Fibroblast of lung (primary cell): ENCODE data around the gene NKAIN2. TPM values are rescaled to one million over a fixed set of nuclear protein-coding genes. Genes with fewer than 3 reads are reported as not detected.
A peak's percentile ranks its signal among the peaks of the same experiment; 100 is the strongest.
"Not testable (repeated sequence)": the region's sequence is repeated elsewhere in the genome, so short reads cannot be mapped to it uniquely, and the experiment has no call there.

Experiments used
- DNase-seq, 2 donors: peaks; one replicate each; pipeline versions ENCODE4 v3.0.0 to v3.0.0-alpha.2; 2010; ENCODE audit warnings: low read depth in 2 of 2
- H2AFZ ChIP-seq: 2 replicates; pipeline ENCODE4 v1.5.1; 2012; ENCODE audit warnings: low read length, control low read depth, inconsistent platforms
- H3K27ac ChIP-seq: 2 replicates; pipeline ENCODE4 v1.5.1; 2011; ENCODE audit warnings: low read length, control low read depth; ENCODE audit not compliant: insufficient read depth
- H3K27me3 ChIP-seq: 2 replicates; pipeline ENCODE4 v1.5.1; 2011; ENCODE audit warnings: mild to moderate bottlenecking, low read length; ENCODE audit not compliant: control insufficient read depth, insufficient read depth
- H3K36me3 ChIP-seq: 2 replicates; pipeline ENCODE4 v1.5.1; 2011; ENCODE audit warnings: low read length; ENCODE audit not compliant: control insufficient read depth, insufficient read depth
- H3K4me1 ChIP-seq: 2 replicates; pipeline ENCODE4 v1.5.1; 2011; ENCODE audit warnings: low read length; ENCODE audit not compliant: control insufficient read depth, insufficient read depth; ENCODE audit errors: extremely low read depth
- H3K4me2 ChIP-seq: 2 replicates; pipeline ENCODE4 v1.5.1; 2011; ENCODE audit warnings: low read length, control low read depth; ENCODE audit not compliant: insufficient read depth; ENCODE audit errors: extremely low read depth
- H3K4me3 ChIP-seq, 4 experiments: fragments of 200-600 bp in 1 of 4; sonication (generic) in 1 of 4; replicated peaks in 1 of 4; 2 replicates each; pipeline ENCODE4 v1.5.1; 2011 to 2016; ENCODE audit warnings: low read length in 4 of 4, low read depth in 3 of 4, mild to moderate bottlenecking in 3 of 4, control low read depth in 2 of 4, inconsistent platforms in 1 of 4, mixed read lengths in 1 of 4; ENCODE audit not compliant: insufficient read depth in 1 of 4; ENCODE audit errors: control extremely low read depth in 1 of 4
- H3K79me2 ChIP-seq: 2 replicates; pipeline ENCODE4 v1.5.1; 2012; ENCODE audit warnings: mild to moderate bottlenecking, low read length, inconsistent platforms; ENCODE audit not compliant: control insufficient read depth, insufficient read depth
- H3K9ac ChIP-seq: 2 replicates; pipeline ENCODE4 v1.5.1; 2011; ENCODE audit warnings: mild to moderate bottlenecking, low read length, control low read depth; ENCODE audit not compliant: insufficient read depth
- H3K9me3 ChIP-seq: 2 replicates; pipeline ENCODE4 v1.5.1; 2012; ENCODE audit warnings: low read depth, low read length; ENCODE audit not compliant: control insufficient read depth, insufficient read depth
- H4K20me1 ChIP-seq: 2 replicates; pipeline ENCODE4 v1.5.1; 2011; ENCODE audit warnings: low read length; ENCODE audit not compliant: control insufficient read depth, insufficient read depth; ENCODE audit errors: extremely low read depth
- CTCF ChIP-seq, 2 donors: IDR thresholded peaks in 1 of 2; conservative IDR thresholded peaks in 1 of 2; 1 replicate in 1 of 2; 2 replicates in 1 of 2; pipeline ENCODE4 v1.5.1; 2011 to 2012; ENCODE audit warnings: low read length in 2 of 2, control low read depth in 1 of 2, inconsistent platforms in 1 of 2, low read depth in 1 of 2, mild to moderate bottlenecking in 1 of 2
- EZH2 ChIP-seq: IDR thresholded peaks from 2 replicates; pipeline ENCODE4 v1.5.1; 2012; ENCODE audit warnings: low read length, control low read depth, mild to moderate bottlenecking; ENCODE audit errors: missing control alignments
- polyA plus RNA-seq, 2 donors: library from polyadenylated mRNA; depleted of rRNA in 1 of 2; stranded (reverse) in 1 of 2; unstranded in 1 of 2; fragments of >200 nt; gene quantifications; 2 replicates each; pipeline ENCODE4 v1.2.1, GENCODE V29; 2011 to 2012; ENCODE audit warnings: missing spikeins in 1 of 2
- total RNA-seq: library from RNA; depleted of rRNA; stranded (reverse); fragments of >200 nt; gene quantifications from 2 replicates; pipeline ENCODE4 v1.2.1, GENCODE V29; 2014

The NKAIN2 gene
- total and polyA plus RNA-seq, 2 donors (not counting 1 experiment from before 2014, with no cell fraction given) = not detected

GRCh38 chr6:123909989-123910388, 106.3 kb downstream of the NKAIN2 start:
- Histone ChIP-seq H3K79me2 (no peaks in the 10 kb centered on the region), H3K27me3 (no peaks in the 10 kb centered on the region), H3K4me2 (no peak overlapping the region), H2AFZ (no peak overlapping the region), H3K9me3 (no peaks in the 10 kb centered on the region), H3K9ac (no peak overlapping the region), H4K20me1 (no peaks in the 10 kb centered on the region), H3K27ac (no peak overlapping the region), H3K4me1 (no peaks in the 10 kb centered on the region), H3K36me3 (no peaks in the 10 kb centered on the region), H3K4me3 (no peak overlapping the region)
- no peak for TF ChIP-seq EZH2
- TF ChIP-seq CTCF (conservative IDR thresholded peaks at IDR 0.05 in 1 of 2, IDR thresholded peaks at IDR 0.05 in 1 of 2; ENCODE audit: low read depth in 1 of 2, low read length in 2 of 2) = no peak
- no peak for DNase-seq

DNA sequence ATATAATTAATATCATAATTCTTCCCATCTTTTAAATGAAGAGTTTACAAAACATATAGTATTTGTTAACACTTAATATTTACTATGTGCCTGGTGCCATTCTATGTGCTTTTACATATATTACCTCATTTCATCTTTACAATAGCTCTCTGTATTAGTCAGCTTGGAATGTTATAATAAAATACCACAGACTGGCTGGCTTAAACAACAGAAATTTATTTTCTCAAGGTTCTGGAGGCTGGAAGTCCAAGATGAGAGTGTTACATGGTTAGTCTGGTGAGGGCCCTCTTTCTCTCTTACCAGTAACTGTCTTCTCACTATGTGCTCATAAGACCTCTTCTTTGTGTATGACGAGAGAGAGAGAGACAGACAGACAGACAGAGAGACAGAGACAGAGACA, 110.2 kb downstream of the NKAIN2 start:
- H3K9ac ChIP-seq = no peak overlapping the region
- no peaks in the 10 kb centered on the region for H3K36me3 ChIP-seq
- DNase-seq = peak; percentile 9 to 43
- H2AFZ ChIP-seq = no peak overlapping the region
- H3K27ac ChIP-seq = no peak overlapping the region
- H3K9me3 ChIP-seq = no peaks in the 10 kb centered on the region
- H3K4me2 ChIP-seq = no peak overlapping the region
- H3K4me3 ChIP-seq = no peak overlapping the region
- H3K79me2 ChIP-seq = no peaks in the 10 kb centered on the region
- TF ChIP-seq CTCF (conservative IDR thresholded peaks at IDR 0.05 in 1 of 2, IDR thresholded peaks at IDR 0.05 in 1 of 2; ENCODE audit: low read depth in 1 of 2, low read length in 2 of 2) (no peak), EZH2 (no peak)
- H4K20me1 ChIP-seq = no peaks in the 10 kb centered on the region
- no peaks in the 10 kb centered on the region for H3K4me1 ChIP-seq
- H3K27me3 ChIP-seq = no peaks in the 10 kb centered on the region

- not testable (repeated sequence) for H3K9ac ChIP-seq, H3K79me2 ChIP-seq, DNase-seq, H3K4me1 ChIP-seq, H3K27me3 ChIP-seq, H2AFZ ChIP-seq, H3K4me3 ChIP-seq, H3K27ac ChIP-seq, H3K36me3 ChIP-seq, H4K20me1 ChIP-seq, H3K9me3 ChIP-seq, H3K4me2 ChIP-seq
These were observed 119.7 kb downstream of the NKAIN2 start for GRCh38 chr6:123923379-123923778.
